CD8-positive, alpha-beta memory T cell (primary cell): ENCODE measurements around the gene SHCBP1L. TPM values are rescaled to one million over a fixed set of nuclear protein-coding genes. Genes with fewer than 3 reads are reported as not detected.
A peak's percentile ranks its signal among the peaks of the same experiment; 100 is the strongest.

ENCODE experiments used
- CTCF ChIA-PET: fragments of 350-600 bp; sonication (Branson Sonifier 250); formaldehyde crosslinking; loops from one replicate; lab custom pipeline; 2021; ENCODE audit warnings: antibody characterized with exemption; lab: Charles Lee
- POLR2A ChIA-PET: fragments of 350-600 bp; sonication (Branson Sonifier 250); formaldehyde crosslinking; loops from one replicate; lab custom pipeline; 2021; ENCODE audit warnings: antibody characterized with exemption; lab: Charles Lee
- DNase-seq, 5 donors: peaks; one replicate each; pipeline versions ENCODE4 v3.0.0 to v3.0.0-alpha.2; 2020 to 2022; ENCODE audit warnings: mixed read lengths in 1 of 5
- H3K27ac ChIP-seq: one replicate; pipeline ENCODE4 v1.7.0; 2013; ENCODE audit warnings: low read depth, mild to moderate bottlenecking, low read length, moderate library complexity
- H3K27me3 ChIP-seq: 2 replicates; pipeline ENCODE4 v1.7.0; 2013; ENCODE audit warnings: low read length, mild to moderate bottlenecking; ENCODE audit not compliant: insufficient read depth, poor library complexity, severe bottlenecking
- H3K36me3 ChIP-seq: 2 replicates; pipeline ENCODE4 v1.7.0; 2013; ENCODE audit warnings: mild to moderate bottlenecking, low read length, moderate library complexity; ENCODE audit not compliant: insufficient read depth
- H3K4me1 ChIP-seq: 2 replicates; pipeline ENCODE4 v1.7.0; 2013; ENCODE audit warnings: mild to moderate bottlenecking, low read length, moderate library complexity; ENCODE audit not compliant: insufficient read depth
- H3K4me3 ChIP-seq: 2 replicates; pipeline ENCODE4 v1.7.0; 2013; ENCODE audit warnings: mild to moderate bottlenecking, low read length
- H3K9me3 ChIP-seq: 2 replicates; pipeline ENCODE4 v1.7.0; 2013; ENCODE audit warnings: mild to moderate bottlenecking, low read length
- H3K27ac Mint-ChIP-seq, 8 donors: one replicate each; pipeline ENCODE4 v1.8.0; 2020 to 2021; ENCODE audit warnings: mixed read lengths in 8 of 8, mild to moderate bottlenecking in 6 of 8, inconsistent platforms in 3 of 8, moderate library complexity in 3 of 8
- H3K27me3 Mint-ChIP-seq, 2 donors: one replicate each; pipeline ENCODE4 v1.8.0; 2020 to 2021; ENCODE audit warnings: mixed read lengths in 2 of 2, mild to moderate bottlenecking in 1 of 2, moderate library complexity in 1 of 2
- H3K36me3 Mint-ChIP-seq, 3 donors: one replicate each; pipeline ENCODE4 v1.8.0; 2020 to 2021; ENCODE audit warnings: mixed read lengths in 3 of 3, inconsistent platforms in 1 of 3, mild to moderate bottlenecking in 1 of 3
- H3K4me1 Mint-ChIP-seq, 3 donors: one replicate each; pipeline ENCODE4 v1.8.0; 2020 to 2021; ENCODE audit warnings: mixed read lengths in 3 of 3, inconsistent platforms in 1 of 3, mild to moderate bottlenecking in 1 of 3
- H3K4me3 Mint-ChIP-seq, 7 donors: one replicate each; pipeline ENCODE4 v1.8.0; 2020 to 2021; ENCODE audit warnings: mixed read lengths in 7 of 7, mild to moderate bottlenecking in 6 of 7, moderate library complexity in 4 of 7, inconsistent platforms in 2 of 7
- H3K9me3 Mint-ChIP-seq, 5 donors: one replicate each; pipeline ENCODE4 v1.8.0; 2020 to 2022; ENCODE audit warnings: mixed read lengths in 5 of 5, mild to moderate bottlenecking in 3 of 5, moderate library complexity in 2 of 5, inconsistent platforms in 1 of 5
- polyA plus RNA-seq: library from polyadenylated mRNA; unstranded; fragments of 300-500 nt; fragmentation: Illumina TruSeq; gene quantifications from one replicate; pipeline ENCODE4 v1.2.3, GENCODE V29; 2021
- total RNA-seq, 2 experiments: library from RNA; stranded (reverse); gene quantifications; one replicate each; pipeline ENCODE4 v1.2.3, GENCODE V29; 2021

The SHCBP1L gene
- total and polyA plus RNA-seq, 3 experiments from 2014 or later: not detected

DNA sequence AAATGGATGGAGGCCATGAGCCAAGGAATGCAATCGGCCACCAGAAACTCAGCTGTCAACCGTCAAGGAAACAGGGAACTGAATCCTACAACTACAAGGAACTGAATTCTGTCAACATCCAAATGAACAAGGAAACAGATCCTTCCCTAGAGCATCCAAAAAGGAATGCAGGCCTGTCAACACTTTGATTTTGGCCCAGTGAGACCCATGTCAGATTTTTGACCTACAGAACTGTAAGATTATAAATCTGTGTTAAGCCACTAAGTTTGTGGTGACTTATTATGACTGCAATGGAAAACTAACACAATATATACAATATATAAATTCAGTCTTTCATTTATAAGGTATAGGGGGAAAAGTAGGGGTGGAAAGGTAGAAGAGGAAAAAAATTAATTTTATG lies 55.3 kb downstream of the SHCBP1L start:
- H3K27ac ChIP-seq: no peak overlapping the region
- H3K36me3 ChIP-seq: no peaks in the 10 kb centered on the region
- no peaks in the 10 kb centered on the region for H3K4me1 Mint-ChIP-seq
- H3K9me3 Mint-ChIP-seq: peaks cover 0 to 3% (median 0%) of the 10 kb centered on the region in 5 donors
- no peaks in the 10 kb centered on the region for H3K27me3 ChIP-seq
- DNase-seq: no peak
- no peak overlapping the region for H3K4me3 ChIP-seq
- no peak overlapping the region for H3K27ac Mint-ChIP-seq
- CTCF ChIA-PET: no interaction called here
- H3K9me3 ChIP-seq: no peaks in the 10 kb centered on the region
- H3K36me3 Mint-ChIP-seq: no peaks in the 10 kb centered on the region
- POLR2A ChIA-PET: no interaction called here
- H3K27me3 Mint-ChIP-seq: peaks cover 8 to 11% of the 10 kb centered on the region in 2 donors
- no peak overlapping the region for H3K4me3 Mint-ChIP-seq
- H3K4me1 ChIP-seq: no peaks in the 10 kb centered on the region

DNA sequence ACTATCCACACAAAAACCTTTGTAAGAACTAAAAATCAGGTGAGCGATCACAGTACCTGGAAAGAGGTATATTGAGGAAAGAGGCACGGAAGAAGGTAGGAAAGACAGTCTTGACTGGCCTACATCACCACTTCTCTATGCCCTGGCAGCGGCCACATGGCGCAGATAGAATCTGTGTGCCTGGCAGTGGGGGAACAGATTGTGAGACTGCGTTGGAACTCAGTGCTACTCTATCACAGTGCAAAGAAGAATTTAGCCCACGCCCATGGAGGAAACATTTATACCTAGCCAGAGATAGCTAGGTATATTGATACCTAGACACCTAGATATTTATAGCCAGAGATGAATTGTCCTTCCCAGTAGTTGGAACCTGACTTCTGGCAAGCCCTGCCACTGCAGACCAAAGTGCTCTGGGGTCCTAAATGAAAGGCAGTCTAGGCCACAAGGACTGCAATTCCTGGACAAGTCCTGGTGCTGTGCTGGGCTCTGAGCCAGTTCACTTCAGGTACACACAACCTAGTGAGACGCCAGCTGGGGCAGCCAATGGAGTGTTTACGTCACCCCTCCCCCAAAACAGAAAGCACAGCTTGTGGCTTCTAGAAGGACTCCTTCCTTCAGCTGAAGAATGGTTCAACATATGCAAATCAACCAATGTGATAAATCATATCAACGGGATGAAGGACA lies 61.9 kb downstream of the SHCBP1L start:
- Histone ChIP-seq H3K4me3 (no peak overlapping the region), H3K27ac (no peak overlapping the region), H3K27me3 (no peaks in the 10 kb centered on the region), H3K36me3 (peaks cover 21% of the 10 kb centered on the region), H3K9me3 (no peaks in the 10 kb centered on the region), H3K4me1 (peaks cover 13% of the 10 kb centered on the region)
- Mint-ChIP-seq H3K27me3 (peaks cover 8 to 13% of the 10 kb centered on the region in 2 donors), H3K27ac (no peak overlapping the region), H3K36me3 (peaks cover 6 to 38% (median 20%) of the 10 kb centered on the region in 3 donors), H3K4me1 (peaks cover 23 to 37% (median 25%) of the 10 kb centered on the region in 3 donors), H3K9me3 (peaks cover 0 to 3% (median 0%) of the 10 kb centered on the region in 5 donors), H3K4me3 (no peak overlapping the region)
- no peak for DNase-seq
- POLR2A ChIA-PET: no interaction called here
- CTCF ChIA-PET: interaction anchor here (0.8 kb wide), 1 partner anchor 9 kb away, joined by 3 read pairs; no protein-coding TSS in a partner anchor

DNA sequence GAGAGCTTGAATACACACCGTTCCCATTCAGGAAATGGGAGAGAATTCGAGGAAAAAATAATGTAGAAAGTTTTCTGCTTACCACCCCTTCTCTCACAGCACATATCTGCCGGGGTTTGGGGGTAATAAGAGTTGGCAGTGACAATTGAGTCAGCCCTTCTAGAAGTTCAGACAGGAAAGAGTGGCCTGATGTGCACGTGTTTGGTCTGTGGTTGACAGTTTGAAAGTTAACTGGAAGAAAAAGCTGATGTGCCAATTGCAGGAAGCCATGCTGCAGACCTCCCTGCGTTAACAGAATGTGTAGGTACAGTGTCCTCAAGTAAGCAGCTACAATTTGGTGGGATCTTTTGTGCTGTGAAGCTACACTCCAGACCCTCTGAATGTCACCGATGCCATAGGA lies 63.0 kb downstream of the SHCBP1L start:
- peaks cover 2 to 13% of the 10 kb centered on the region in 2 donors for H3K27me3 Mint-ChIP-seq
- H3K27ac Mint-ChIP-seq: peak overlapping the region; percentile 15 to 88 (median 60)
- CTCF ChIA-PET: no interaction called here
- H3K27ac ChIP-seq: no peak overlapping the region
- no peaks in the 10 kb centered on the region for H3K27me3 ChIP-seq
- no peak overlapping the region for H3K4me3 ChIP-seq
- peaks cover 13% of the 10 kb centered on the region for H3K4me1 ChIP-seq
- H3K9me3 ChIP-seq: no peaks in the 10 kb centered on the region
- peaks cover 30% of the 10 kb centered on the region for H3K36me3 ChIP-seq
- H3K36me3 Mint-ChIP-seq: peaks cover 11 to 48% (median 28%) of the 10 kb centered on the region in 3 donors
- no peak overlapping the region for H3K4me3 Mint-ChIP-seq
- DNase-seq: peak in 3 of 5 donors; percentile 16 to 50 (median 23)
- H3K9me3 Mint-ChIP-seq: peaks cover 0 to 3% (median 0%) of the 10 kb centered on the region in 5 donors
- POLR2A ChIA-PET: no interaction called here
- H3K4me1 Mint-ChIP-seq: peaks cover 25 to 42% (median 27%) of the 10 kb centered on the region in 3 donors

GRCh38 chr1:182888736-182889531 lies 64.0 kb downstream of the SHCBP1L start:
- peaks cover 0 to 3% of the 10 kb centered on the region in 2 donors for H3K27me3 Mint-ChIP-seq
- H3K9me3 ChIP-seq: no peaks in the 10 kb centered on the region
- H3K27ac Mint-ChIP-seq: peak overlapping the region in 6 of 8 donors; percentile 40 to 89 (median 50)
- CTCF ChIA-PET: interaction anchor here (1.1 kb wide), 1 partner anchor 34 kb away, joined by 3 read pairs; no protein-coding TSS in a partner anchor
- DNase-seq: no peak
- H3K27me3 ChIP-seq: no peaks in the 10 kb centered on the region
- peaks cover 11 to 58% (median 34%) of the 10 kb centered on the region in 3 donors for H3K36me3 Mint-ChIP-seq
- H3K36me3 ChIP-seq: peaks cover 36% of the 10 kb centered on the region
- no peak overlapping the region for H3K27ac ChIP-seq
- no peaks in the 10 kb centered on the region for H3K9me3 Mint-ChIP-seq
- H3K4me3 ChIP-seq: no peak overlapping the region
- H3K4me1 ChIP-seq: peaks cover 13% of the 10 kb centered on the region
- H3K4me1 Mint-ChIP-seq: peaks cover 27 to 42% (median 28%) of the 10 kb centered on the region in 3 donors
- POLR2A ChIA-PET: no interaction called here
- no peak overlapping the region for H3K4me3 Mint-ChIP-seq

- peaks cover 27 to 42% (median 28%) of the 10 kb centered on the region in 3 donors for H3K4me1 Mint-ChIP-seq
- H3K27ac Mint-ChIP-seq: peak overlapping the region in 2 of 8 donors; percentile 9 to 59
Observed at GRCh38 chr1:182886985-182887384, 66.0 kb downstream of the SHCBP1L start.

DNA sequence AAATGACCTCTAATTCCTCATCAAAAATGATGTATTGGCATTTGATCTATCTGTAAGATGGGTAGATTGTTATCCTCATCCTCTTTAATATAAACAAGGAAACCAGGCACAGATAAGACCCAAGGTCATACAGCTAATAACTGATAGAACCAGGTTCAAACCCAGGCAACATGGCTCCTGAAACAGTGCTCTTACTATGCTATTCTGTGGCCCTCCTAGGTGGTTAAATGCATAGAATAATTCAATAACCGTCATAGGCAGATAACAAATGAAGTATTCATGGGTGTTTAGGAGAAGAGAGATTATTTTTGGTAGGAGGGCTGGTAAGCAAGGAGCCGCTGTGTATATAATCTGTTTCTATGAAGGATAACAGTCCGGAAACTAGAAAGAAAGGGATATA lies 67.4 kb downstream of the SHCBP1L start:
- Histone ChIP-seq H3K4me3 (no peak overlapping the region), H3K4me1 (peaks cover 13% of the 10 kb centered on the region), H3K9me3 (no peaks in the 10 kb centered on the region), H3K27me3 (no peaks in the 10 kb centered on the region), H3K36me3 (peaks cover 64% of the 10 kb centered on the region), H3K27ac (no peak overlapping the region)
- H3K4me1 Mint-ChIP-seq: peaks cover 22 to 39% (median 23%) of the 10 kb centered on the region in 3 donors
- no peak overlapping the region for H3K4me3 Mint-ChIP-seq
- H3K9me3 Mint-ChIP-seq: no peaks in the 10 kb centered on the region
- H3K27ac Mint-ChIP-seq: peak overlapping the region in 2 of 8 donors; percentile 7 to 70
- peaks cover 28 to 87% (median 46%) of the 10 kb centered on the region in 3 donors for H3K36me3 Mint-ChIP-seq
- ChIA-PET CTCF (no interaction called here), POLR2A (no interaction called here)
- DNase-seq: no peak
- H3K27me3 Mint-ChIP-seq: no peaks in the 10 kb centered on the region

More at GRCh38 chr1:182886985-182887384, 66.0 kb downstream of the SHCBP1L start:
- H3K9me3 ChIP-seq: no peaks in the 10 kb centered on the region
- H3K9me3 Mint-ChIP-seq: no peaks in the 10 kb centered on the region
- ChIA-PET POLR2A (no interaction called here), CTCF (no interaction called here)
- H3K4me3 ChIP-seq: no peak overlapping the region
- peaks cover 50% of the 10 kb centered on the region for H3K36me3 ChIP-seq
- DNase-seq: no peak
- H3K36me3 Mint-ChIP-seq: peaks cover 18 to 77% (median 41%) of the 10 kb centered on the region in 3 donors
- no peak overlapping the region for H3K27ac ChIP-seq
- H3K4me3 Mint-ChIP-seq: no peak overlapping the region
- peaks cover 13% of the 10 kb centered on the region for H3K4me1 ChIP-seq
- no peaks in the 10 kb centered on the region for H3K27me3 Mint-ChIP-seq
- H3K27me3 ChIP-seq: no peaks in the 10 kb centered on the region

DNA sequence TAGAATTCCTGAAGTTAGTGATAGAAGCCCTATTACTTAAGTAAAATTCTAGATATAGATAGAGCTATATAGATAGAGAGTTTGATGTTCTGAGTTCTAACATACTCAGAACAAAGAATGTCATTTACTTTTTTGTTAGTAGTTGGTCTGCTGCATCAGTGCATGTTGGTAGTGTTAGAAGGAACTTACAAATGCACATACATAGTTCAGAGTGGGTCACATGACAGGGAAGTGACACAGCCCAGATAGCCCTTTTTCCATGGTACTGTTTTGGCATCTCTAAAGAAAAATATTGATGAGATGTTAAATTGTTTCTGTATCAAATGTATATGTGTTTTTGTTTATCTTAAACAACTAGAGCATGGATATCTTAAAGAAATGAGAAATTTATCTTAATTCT lies 68.1 kb downstream of the SHCBP1L start:
- no peaks in the 10 kb centered on the region for H3K9me3 ChIP-seq
- Mint-ChIP-seq H3K4me1 (peaks cover 15 to 32% (median 15%) of the 10 kb centered on the region in 3 donors), H3K4me3 (no peak overlapping the region), H3K27me3 (no peaks in the 10 kb centered on the region), H3K36me3 (peaks cover 34 to 92% (median 52%) of the 10 kb centered on the region in 3 donors), H3K27ac (peak overlapping the region in 3 of 8 donors; percentile 14 to 38 (median 16)), H3K9me3 (no peaks in the 10 kb centered on the region)
- H3K36me3 ChIP-seq: peaks cover 70% of the 10 kb centered on the region
- POLR2A ChIA-PET: no interaction called here
- CTCF ChIA-PET: no interaction called here
- no peak overlapping the region for H3K27ac ChIP-seq
- no peaks in the 10 kb centered on the region for H3K27me3 ChIP-seq
- H3K4me3 ChIP-seq: no peak overlapping the region
- DNase-seq: no peak
- peaks cover 6% of the 10 kb centered on the region for H3K4me1 ChIP-seq

DNA sequence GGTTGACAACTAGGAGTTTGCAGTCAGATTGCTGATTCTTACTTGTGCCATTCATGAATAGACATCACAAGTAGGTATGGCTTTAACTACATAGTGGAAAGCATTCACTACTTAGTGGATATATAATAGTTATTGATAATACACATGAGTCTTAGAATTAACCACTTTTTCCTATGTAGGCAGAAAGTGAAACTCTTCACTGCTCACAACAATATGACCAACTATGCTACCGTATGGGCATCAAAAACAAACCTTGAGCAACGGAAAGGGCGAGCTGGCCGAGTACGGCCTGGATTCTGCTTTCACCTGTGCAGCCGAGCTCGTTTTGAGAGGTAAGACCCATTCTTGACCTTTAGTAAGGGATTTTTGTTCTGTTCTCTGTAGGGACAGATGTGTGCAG lies 75.1 kb downstream of the SHCBP1L start:
- Histone ChIP-seq H3K4me1 (no peaks in the 10 kb centered on the region), H3K9me3 (no peaks in the 10 kb centered on the region), H3K27me3 (no peaks in the 10 kb centered on the region), H3K4me3 (no peak overlapping the region), H3K36me3 (peaks cover 93% of the 10 kb centered on the region), H3K27ac (no peak overlapping the region)
- peak overlapping the region in 2 of 8 donors; percentile 64 to 79 for H3K27ac Mint-ChIP-seq
- H3K27me3 Mint-ChIP-seq: no peaks in the 10 kb centered on the region
- peaks cover 32 to 99% (median 56%) of the 10 kb centered on the region in 3 donors for H3K36me3 Mint-ChIP-seq
- CTCF ChIA-PET: no interaction called here
- H3K4me1 Mint-ChIP-seq: peaks cover 8 to 19% (median 10%) of the 10 kb centered on the region in 3 donors
- no peak overlapping the region for H3K4me3 Mint-ChIP-seq
- POLR2A ChIA-PET: no interaction called here
- DNase-seq: no peak
- H3K9me3 Mint-ChIP-seq: no peaks in the 10 kb centered on the region
